Esophagus squamous epithelium (tissue), 5 donors: ENCODE data around the gene NCK1. TPM values are rescaled to one million over a fixed set of nuclear protein-coding genes. Genes with fewer than 3 reads are reported as not detected.

Experiments
- DNase-seq: peaks from one replicate; lab custom pipeline; 2025; lab: John Stamatoyannopoulos, UW
- H3K27ac ChIP-seq, 4 donors: fragments of 200-600 bp; sonication (generic); one replicate each; pipeline ENCODE4 v1.5.1; 2016 to 2019; ENCODE audit warnings: mild to moderate bottlenecking in 1 of 4
- H3K27me3 ChIP-seq, 4 donors: fragments of 200-600 bp; sonication (generic); 1 replicate in 3 of 4; 2 replicates in 1 of 4; pipeline versions ENCODE4 v1.5.1 to v1.6.0; 2017 to 2021; ENCODE audit warnings: antibody characterized with exemption in 1 of 4
- H3K36me3 ChIP-seq, 3 donors: fragments of 200-600 bp; sonication (generic); one replicate each; pipeline ENCODE4 v1.5.1; 2016 to 2019
- H3K4me1 ChIP-seq, 3 donors: fragments of 200-600 bp; sonication (generic); one replicate each; pipeline ENCODE4 v1.5.1; 2017 to 2019
- H3K4me3 ChIP-seq, 4 donors: fragments of 200-600 bp; sonication (generic); 1 replicate in 3 of 4; 2 replicates in 1 of 4; pipeline ENCODE4 v1.5.1; 2016 to 2019; ENCODE audit warnings: mild to moderate bottlenecking in 2 of 4, moderate library complexity in 1 of 4
- H3K9me3 ChIP-seq, 3 donors: fragments of 200-600 bp; sonication (generic); one replicate each; pipeline ENCODE4 v1.5.1; 2016 to 2019
- POLR2A ChIP-seq, 4 donors: fragments of 450-650 bp; IDR thresholded peaks; one replicate each; pipeline ENCODE4 v1.6.1; 2017; ENCODE audit warnings: antibody characterized with exemption in 4 of 4, mild to moderate bottlenecking in 4 of 4, moderate library complexity in 3 of 4
- WGBS, 2 donors: methylation state at CpG; one replicate each; pipeline ENCODE4 v1.1.5; 2018; 5-methylcytosine and 5-hydroxymethylcytosine counted together
- intact Hi-C: fragments of 100-400 bp; cut with DNase I; formaldehyde crosslinking; loops from one replicate; pipeline ENCODE4 v1.15.0; 2022
- total RNA-seq, 4 donors: library from RNA; depleted of rRNA; stranded (reverse); fragments of >200 nt; gene quantifications; one replicate each; pipeline ENCODE4 v1.1.0, GENCODE V29; 2016
- TF ChIP-seq, protein P1 (sequence below), 6 experiments: fragments of 450-650 bp in 4 of 6; fragments of 200-600 bp in 2 of 6; sonication (generic) in 2 of 6; IDR thresholded peaks; one replicate each; pipeline ENCODE4 v1.5.1; 2016 to 2019; ENCODE audit warnings: antibody characterized with exemption in 6 of 6, mild to moderate bottlenecking in 4 of 6, moderate library complexity in 4 of 6
- donor health status: DM: yes; HTN: yes; CAD: no.

The NCK1 gene
- total RNA-seq, 4 donors from 2014 or later = 35.6 to 66.1 (median 57.3) TPM

DNA sequence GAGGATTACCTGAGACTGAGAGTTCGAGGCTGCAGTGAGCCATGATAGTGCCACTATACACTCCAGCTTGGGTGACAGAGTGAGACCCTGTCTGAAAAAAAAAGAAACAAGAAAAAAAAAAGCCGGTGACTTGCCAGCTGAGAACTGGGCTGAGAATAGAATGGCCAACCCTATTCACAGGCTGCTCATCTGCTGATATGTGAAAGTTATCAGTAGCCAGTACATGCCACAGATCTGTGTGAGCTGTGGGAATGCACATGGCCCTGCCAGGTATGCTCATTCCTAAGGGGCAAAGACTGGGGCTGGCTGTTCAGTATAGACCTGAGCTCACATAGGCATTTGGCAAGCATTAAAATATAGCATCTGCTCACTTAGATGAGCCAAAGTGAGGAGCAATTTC lies 126.6 kb downstream of the NCK1 start:
- Histone ChIP-seq H3K4me1 (peaks cover 3 to 91% (median 35%) of the 10 kb centered on the region in 3 donors), H3K27ac (peak overlapping the region in 2 of 4 donors; percentile 35 to 95), H3K27me3 (no peaks in the 10 kb centered on the region), H3K4me3 (no peak overlapping the region), H3K36me3 (peaks cover 0 to 65% (median 0%) of the 10 kb centered on the region in 3 donors), H3K9me3 (no peaks in the 10 kb centered on the region)
- DNase-seq = no peak
- intact Hi-C loops = no loop called here
- no peak for TF ChIP-seq POLR2A (IDR thresholded peaks at IDR 0.05)
- TF ChIP-seq, protein P1, sequence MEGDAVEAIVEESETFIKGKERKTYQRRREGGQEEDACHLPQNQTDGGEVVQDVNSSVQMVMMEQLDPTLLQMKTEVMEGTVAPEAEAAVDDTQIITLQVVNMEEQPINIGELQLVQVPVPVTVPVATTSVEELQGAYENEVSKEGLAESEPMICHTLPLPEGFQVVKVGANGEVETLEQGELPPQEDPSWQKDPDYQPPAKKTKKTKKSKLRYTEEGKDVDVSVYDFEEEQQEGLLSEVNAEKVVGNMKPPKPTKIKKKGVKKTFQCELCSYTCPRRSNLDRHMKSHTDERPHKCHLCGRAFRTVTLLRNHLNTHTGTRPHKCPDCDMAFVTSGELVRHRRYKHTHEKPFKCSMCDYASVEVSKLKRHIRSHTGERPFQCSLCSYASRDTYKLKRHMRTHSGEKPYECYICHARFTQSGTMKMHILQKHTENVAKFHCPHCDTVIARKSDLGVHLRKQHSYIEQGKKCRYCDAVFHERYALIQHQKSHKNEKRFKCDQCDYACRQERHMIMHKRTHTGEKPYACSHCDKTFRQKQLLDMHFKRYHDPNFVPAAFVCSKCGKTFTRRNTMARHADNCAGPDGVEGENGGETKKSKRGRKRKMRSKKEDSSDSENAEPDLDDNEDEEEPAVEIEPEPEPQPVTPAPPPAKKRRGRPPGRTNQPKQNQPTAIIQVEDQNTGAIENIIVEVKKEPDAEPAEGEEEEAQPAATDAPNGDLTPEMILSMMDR (IDR thresholded peaks at IDR 0.05) = no peak
- 77 to 82% methylated on average over 2 of the region's 2 CpGs for WGBS, 2 donors

DNA sequence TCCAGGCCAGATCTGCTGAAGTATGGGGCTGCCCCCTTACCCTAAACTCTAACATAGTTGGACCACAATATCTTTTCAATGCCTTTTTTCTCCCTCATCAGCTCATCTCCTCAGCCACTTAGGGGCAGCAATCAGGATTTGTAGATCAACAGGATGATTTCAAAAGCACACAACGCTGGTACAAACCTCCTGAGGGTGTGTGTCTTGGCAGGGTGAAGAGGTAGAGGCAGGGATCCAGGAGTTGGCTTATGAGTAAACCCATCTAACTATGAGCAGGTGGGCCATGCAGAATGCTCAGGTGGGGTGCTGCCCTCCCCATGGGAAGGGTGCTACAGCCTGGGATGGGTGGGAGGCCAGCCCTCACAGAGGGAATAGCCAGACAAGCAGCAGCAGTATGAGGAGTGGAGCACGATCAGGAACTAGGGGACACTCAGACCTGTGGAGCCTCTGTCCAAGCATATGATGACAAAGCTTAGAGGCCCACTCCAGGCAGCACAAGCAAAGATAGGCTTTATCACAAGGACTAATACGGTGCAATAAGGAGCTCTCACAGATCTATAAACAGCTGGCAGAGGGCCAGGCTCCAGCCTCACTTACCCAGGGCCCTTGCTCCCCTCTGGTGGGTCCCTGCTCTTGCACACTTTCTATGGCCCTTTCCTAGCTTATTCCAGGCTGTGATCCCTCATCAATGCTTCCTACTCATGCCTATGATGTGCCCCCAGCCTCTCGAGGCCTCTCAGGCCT lies 127.9 kb downstream of the NCK1 start:
- Histone ChIP-seq H3K4me3 (no peak overlapping the region), H3K27ac (peak overlapping the region; percentile 73 to 95 (median 88)), H3K27me3 (no peaks in the 10 kb centered on the region), H3K36me3 (peaks cover 0 to 62% (median 0%) of the 10 kb centered on the region in 3 donors), H3K4me1 (peaks cover 8 to 90% (median 40%) of the 10 kb centered on the region in 3 donors), H3K9me3 (no peaks in the 10 kb centered on the region)
- no peak for DNase-seq
- intact Hi-C loops = no loop called here
- TF ChIP-seq, protein P1 (IDR thresholded peaks at IDR 0.05) = no peak
- TF ChIP-seq POLR2A (IDR thresholded peaks at IDR 0.05) = no peak
- WGBS, 2 donors = 63 to 81% methylated on average over 3 of the region's 4 CpGs

DNA sequence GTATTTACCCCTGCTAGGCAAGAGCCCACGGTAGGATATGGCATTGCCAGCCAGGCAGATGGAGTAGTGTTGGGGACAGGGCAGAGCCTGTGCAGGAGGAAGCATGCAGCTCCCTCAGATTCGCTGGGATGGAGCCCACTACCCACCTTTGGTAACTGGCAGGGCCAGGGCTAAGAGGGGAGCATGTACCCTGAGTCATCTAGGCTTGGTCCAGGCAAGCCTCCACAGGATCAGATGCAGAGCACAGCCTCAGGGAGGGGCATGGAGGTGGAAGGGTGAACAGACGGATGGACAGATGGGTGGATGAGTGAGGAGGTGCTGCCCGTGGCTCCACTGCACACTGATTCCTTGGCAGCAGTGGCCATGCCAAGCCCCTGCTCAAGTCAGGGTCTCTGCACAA lies 128.8 kb downstream of the NCK1 start:
- intact Hi-C loops = no loop called here
- no peak for TF ChIP-seq POLR2A (IDR thresholded peaks at IDR 0.05)
- TF ChIP-seq, protein P1 (IDR thresholded peaks at IDR 0.05) = no peak
- Histone ChIP-seq H3K27ac (peak overlapping the region; percentile 73 to 95 (median 88)), H3K4me3 (no peak overlapping the region), H3K27me3 (no peaks in the 10 kb centered on the region), H3K36me3 (peaks cover 0 to 61% (median 0%) of the 10 kb centered on the region in 3 donors), H3K9me3 (no peaks in the 10 kb centered on the region), H3K4me1 (peaks cover 16 to 90% (median 42%) of the 10 kb centered on the region in 3 donors)
- no peak for DNase-seq
- WGBS, 2 donors = 44% methylated on average over 3 of the region's 4 CpGs

DNA sequence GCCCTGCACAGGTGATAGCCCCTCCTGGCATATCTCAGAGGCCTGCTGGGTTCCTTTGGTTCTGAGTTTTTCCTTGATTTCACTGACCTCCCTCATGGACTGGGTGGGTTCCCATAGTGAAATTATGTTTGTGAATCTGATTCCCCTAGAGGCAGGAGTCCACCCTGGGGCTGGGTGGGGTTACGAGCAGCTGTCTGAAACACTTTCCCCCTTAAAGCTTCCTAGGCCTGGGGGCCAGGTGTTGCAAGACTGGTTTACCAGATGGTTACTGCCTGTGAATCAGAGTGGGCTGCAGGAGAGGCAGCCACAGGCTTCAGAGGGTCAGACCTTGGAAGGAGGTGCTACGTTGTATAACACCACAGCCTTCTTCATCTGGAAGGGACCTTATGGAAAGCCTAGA lies 130.1 kb downstream of the NCK1 start:
- Histone ChIP-seq H3K4me3 (no peak overlapping the region), H3K27ac (peak overlapping the region; percentile 49 to 95 (median 88)), H3K27me3 (no peaks in the 10 kb centered on the region), H3K9me3 (no peaks in the 10 kb centered on the region), H3K36me3 (peaks cover 0 to 52% (median 0%) of the 10 kb centered on the region in 3 donors), H3K4me1 (peaks cover 19 to 95% (median 47%) of the 10 kb centered on the region in 3 donors)
- WGBS, 2 donors = 75 to 76% methylated on average over 1 to 2 of the region's 2 CpGs
- intact Hi-C loops = no loop called here
- no peak for TF ChIP-seq POLR2A (IDR thresholded peaks at IDR 0.05)
- DNase-seq = no peak

DNA sequence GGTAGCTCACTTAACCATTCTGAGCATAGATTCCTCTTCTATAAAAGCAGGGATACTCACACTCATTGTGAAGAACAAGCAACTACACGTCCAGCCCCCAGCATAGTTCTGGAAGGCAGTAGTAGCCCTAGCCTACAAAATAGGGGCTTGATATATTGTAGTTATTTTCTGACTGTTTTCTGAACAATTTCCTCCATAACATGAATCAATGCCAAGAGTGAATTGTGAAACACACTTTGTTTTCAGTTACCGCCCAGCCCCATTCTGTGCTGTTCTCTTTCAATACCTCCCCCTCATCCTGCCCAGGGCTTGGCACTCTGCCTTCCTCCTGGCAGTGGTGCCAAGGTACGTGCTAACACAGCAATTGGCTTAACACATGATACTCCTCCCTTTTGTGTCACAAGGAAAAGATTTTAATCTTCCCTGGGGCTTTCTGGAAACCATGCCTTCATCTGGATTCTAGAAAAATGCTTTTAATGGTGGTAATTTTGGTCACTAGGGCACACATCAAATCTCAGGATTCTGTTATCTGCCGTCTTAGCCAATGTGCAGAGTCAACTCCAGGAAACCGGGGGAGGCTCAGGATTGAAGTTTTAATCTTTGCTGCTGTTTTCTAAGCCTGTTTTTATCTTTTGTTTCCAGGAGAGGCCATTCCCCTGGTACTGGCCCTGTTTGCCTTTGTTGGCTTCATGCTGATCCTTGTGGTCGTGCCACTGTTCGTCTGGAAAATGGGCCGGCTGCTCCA lies 132.9 kb downstream of the NCK1 start:
- no peaks in the 10 kb centered on the region for H3K27me3 ChIP-seq
- peaks cover 19 to 79% (median 45%) of the 10 kb centered on the region in 3 donors for H3K4me1 ChIP-seq
- TF ChIP-seq, protein P1 (IDR thresholded peaks at IDR 0.05) = no peak
- no peak for TF ChIP-seq POLR2A (IDR thresholded peaks at IDR 0.05)
- no peaks in the 10 kb centered on the region for H3K9me3 ChIP-seq
- H3K27ac ChIP-seq = peak overlapping the region; percentile 82 to 95 (median 94)
- DNase-seq = peak; percentile 17
- 6 to 14% methylated on average over 6 to 8 of the region's 8 CpGs for WGBS, 2 donors
- intact Hi-C loops = no loop called here
- no peak overlapping the region for H3K4me3 ChIP-seq
- peaks cover 0 to 36% (median 0%) of the 10 kb centered on the region in 3 donors for H3K36me3 ChIP-seq
